Omental fat pad (tissue), 4 donors: ENCODE measurements around the gene CD300A. TPM values are rescaled to one million over a fixed set of nuclear protein-coding genes. Genes with fewer than 3 reads are reported as not detected.

Experiments used
- ATAC-seq: fragments of 150-250 bp; one replicate; pipeline ENCODE4 v1.9.1; 2016; ENCODE audit warnings: mild to moderate bottlenecking, moderate library complexity; ENCODE audit not compliant: low FRiP score
- DNase-seq: peaks from one replicate; pipeline ENCODE4 v3.0.0-alpha.2; 2019; ENCODE audit warnings: low spot score
- CTCF ChIP-seq, 3 donors: fragments of 450-650 bp; IDR thresholded peaks; one replicate each; pipeline ENCODE4 v1.5.1; 2016 to 2017; ENCODE audit warnings: antibody characterized with exemption in 3 of 3, mild to moderate bottlenecking in 3 of 3, moderate library complexity in 2 of 3
- total RNA-seq, 4 donors: library from RNA; depleted of rRNA; stranded (reverse); fragments of >200 nt; gene quantifications; one replicate each; pipeline ENCODE4 v1.1.0, GENCODE V29; 2016

Gene CD300A
- total RNA-seq, 4 donors from 2014 or later, result 4.8 to 24.6 (median 16.6) TPM

GRCh38 chr17:74460996-74461395, 5.4 kb upstream of the CD300A start:
- DNase-seq, result no peak
- no peak for TF ChIP-seq CTCF (IDR thresholded peaks at IDR 0.05)
- ATAC-seq, result no peak

GRCh38 chr17:74461611-74462010, 4.8 kb upstream of the CD300A start:
- no peak for TF ChIP-seq CTCF (IDR thresholded peaks at IDR 0.05)
- no peak for ATAC-seq
- DNase-seq, result no peak

DNA sequence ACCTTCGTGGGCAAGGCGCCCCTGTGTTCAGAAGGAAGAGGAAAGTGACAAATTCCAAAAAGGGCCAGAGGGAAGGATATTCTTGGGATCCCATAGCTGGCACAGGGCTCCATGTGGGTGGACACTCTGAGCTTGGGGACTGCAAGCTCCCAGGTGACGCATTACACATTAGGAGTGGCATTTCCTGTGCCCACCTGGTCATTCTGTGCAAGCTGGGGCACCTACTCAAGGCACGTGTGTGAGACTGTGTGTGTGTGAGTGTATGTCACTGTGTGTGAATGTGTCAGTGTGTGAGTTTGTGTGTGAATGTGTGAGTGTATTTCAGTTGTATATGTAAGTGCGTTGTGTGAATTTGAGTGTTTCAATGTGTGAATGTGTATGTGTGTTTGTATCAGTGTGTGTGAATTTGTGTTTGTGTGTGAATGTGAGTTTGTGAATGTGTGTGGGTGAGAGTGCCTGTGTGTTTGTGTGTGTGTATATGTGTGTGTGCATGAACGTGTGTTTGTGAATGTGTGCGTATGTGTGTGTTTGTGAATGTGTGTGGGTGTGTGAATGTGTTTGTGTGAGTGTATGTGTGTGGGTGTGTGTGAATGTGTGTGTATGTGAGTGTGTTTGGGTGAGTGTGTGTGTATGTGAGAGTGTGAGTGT, 1.6 kb upstream of the CD300A start:
- no peak for ATAC-seq
- DNase-seq, result no peak
- no peak for TF ChIP-seq CTCF (IDR thresholded peaks at IDR 0.05)

DNA sequence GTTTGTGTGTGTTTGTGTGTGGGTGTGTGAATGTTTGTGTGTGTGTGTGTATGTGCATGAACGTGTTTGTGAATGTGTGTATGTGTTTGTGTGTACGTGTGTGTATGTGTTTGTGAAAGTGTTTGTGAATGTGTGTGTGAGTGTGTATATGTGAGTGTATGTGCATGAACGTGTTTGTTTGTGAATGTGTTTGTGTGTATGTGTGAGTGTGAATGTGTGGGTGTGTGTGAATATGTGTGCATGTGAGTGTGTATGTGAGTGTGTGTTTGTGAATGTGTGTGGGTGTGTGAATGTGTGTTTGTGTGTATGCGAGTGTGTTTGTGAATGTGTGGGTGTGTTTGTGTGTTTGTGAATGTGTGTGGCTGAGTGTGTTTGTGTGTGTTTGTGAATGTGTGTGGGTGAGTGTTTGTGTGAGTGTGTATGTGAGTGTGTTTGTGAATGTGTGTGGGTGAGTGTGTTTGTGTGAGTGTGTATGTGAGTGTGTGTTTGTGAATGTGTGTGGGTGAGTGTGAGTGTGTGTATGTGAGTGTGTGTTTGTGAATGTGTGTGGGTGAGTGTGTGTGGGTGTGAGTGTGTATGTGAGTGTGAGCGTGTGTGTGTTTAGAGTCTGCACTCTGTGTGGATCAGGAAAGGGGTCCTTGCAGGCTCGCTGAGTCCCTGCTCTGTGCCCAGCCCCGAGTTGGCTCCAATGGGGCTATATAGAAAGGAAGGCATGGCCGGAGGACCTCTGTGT, 890 bp upstream of the CD300A start:
- ATAC-seq, result no peak
- DNase-seq, result no peak
- TF ChIP-seq CTCF (IDR thresholded peaks at IDR 0.05), result no peak

- no peak for TF ChIP-seq CTCF (IDR thresholded peaks at IDR 0.05)
- DNase-seq, result no peak
- peak; percentile 19 for ATAC-seq
These were observed 372 bp downstream of the CD300A start for GRCh38 chr17:74466828-74467184.

DNA sequence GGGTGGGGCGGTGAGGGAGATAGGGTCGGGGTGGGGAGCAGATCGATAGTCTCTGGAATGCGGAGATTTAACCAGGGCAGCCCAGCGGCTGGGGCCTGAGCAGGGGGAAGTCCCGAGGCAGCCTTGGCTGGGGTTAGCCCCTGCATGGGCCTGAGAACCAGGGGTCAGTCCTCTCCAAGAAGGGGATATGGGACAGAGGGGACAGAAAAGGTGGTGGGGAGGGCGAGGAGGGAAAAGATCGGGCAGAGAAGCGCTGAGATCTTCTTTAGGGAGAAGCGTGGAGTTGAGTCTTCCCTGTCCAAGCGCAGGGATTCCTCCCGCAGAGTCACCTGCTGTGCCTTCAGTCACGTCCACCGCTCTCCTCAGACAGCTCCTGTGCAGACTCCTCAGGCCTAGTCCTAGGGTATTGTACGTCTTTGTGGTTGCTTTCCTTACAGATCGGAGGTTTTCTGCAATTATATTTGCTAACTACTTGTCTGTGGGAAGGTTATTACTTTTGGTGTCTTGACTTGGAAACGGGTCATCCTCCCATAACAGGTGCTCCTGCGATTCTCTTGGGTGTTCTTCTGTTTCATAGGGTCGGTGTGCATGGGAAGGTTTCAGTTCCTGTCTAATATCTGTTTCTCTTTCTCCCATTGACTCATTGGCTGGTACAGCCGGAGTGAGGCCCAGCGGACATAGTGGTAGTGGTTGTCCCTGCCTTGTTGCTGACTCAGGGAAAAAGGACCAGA, 952 bp downstream of the CD300A start:
- DNase-seq, result no peak
- ATAC-seq, result no peak
- no peak for TF ChIP-seq CTCF (IDR thresholded peaks at IDR 0.05)
